Nephron (organoid): ENCODE results near the gene CCN5.
"Not testable (repeated sequence)": the region's sequence is repeated elsewhere in the genome, so short reads cannot be mapped to it uniquely, and the experiment has no call there.

Experiments used
- H3K27ac Mint-ChIP-seq, 3 experiments: 2 replicates each; pipeline ENCODE4 v1.8.0; 2020; ENCODE audit warnings: mixed read lengths in 3 of 3, mild to moderate bottlenecking in 2 of 3, moderate library complexity in 1 of 3
- H3K27me3 Mint-ChIP-seq: 2 replicates; pipeline ENCODE4 v1.8.0; 2021; ENCODE audit warnings: low read depth, mild to moderate bottlenecking, moderate library complexity, mixed read lengths
- H3K36me3 Mint-ChIP-seq: 2 replicates; pipeline ENCODE4 v1.8.0; 2020; ENCODE audit warnings: low read depth, mixed read lengths
- H3K4me1 Mint-ChIP-seq: 2 replicates; pipeline ENCODE4 v1.8.0; 2020; ENCODE audit warnings: mixed read lengths
- H3K4me3 Mint-ChIP-seq, 3 experiments: 2 replicates each; pipeline ENCODE4 v1.8.0; 2020; ENCODE audit warnings: mild to moderate bottlenecking in 3 of 3, mixed read lengths in 3 of 3, moderate library complexity in 2 of 3
- H3K9me3 Mint-ChIP-seq: 2 replicates; pipeline ENCODE4 v1.8.0; 2020; ENCODE audit warnings: mixed read lengths
- TF ChIP-seq, protein P1 (sequence below), 3 experiments: fragments of 200-600 bp; sonication (generic); IDR thresholded peaks; one replicate each; pipeline ENCODE4 v1.5.0; 2021; ENCODE audit warnings: antibody characterized with exemption in 3 of 3; ENCODE audit not compliant: unreplicated experiment in 3 of 3

The CCN5 gene

DNA sequence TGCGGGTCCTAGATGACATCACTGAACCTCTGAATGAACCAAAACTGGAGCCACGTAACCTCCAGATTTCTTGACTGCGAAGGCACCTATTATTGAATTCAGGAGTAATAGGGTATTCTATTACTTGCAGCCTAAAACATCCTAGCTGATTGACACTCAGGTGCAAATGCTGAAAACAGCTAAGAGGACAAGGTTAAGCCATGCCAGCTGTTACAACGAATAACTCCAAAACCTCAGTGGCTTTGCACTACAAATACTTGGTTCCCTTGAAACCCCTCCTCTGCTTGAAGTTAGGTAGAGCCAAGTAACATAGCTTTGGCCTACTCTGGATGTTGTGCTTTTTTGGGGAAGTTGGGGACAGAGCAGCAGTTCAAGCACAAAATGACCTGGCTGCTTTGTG is 21.0 kb upstream of the CCN5 start:
- TF ChIP-seq, protein P1, sequence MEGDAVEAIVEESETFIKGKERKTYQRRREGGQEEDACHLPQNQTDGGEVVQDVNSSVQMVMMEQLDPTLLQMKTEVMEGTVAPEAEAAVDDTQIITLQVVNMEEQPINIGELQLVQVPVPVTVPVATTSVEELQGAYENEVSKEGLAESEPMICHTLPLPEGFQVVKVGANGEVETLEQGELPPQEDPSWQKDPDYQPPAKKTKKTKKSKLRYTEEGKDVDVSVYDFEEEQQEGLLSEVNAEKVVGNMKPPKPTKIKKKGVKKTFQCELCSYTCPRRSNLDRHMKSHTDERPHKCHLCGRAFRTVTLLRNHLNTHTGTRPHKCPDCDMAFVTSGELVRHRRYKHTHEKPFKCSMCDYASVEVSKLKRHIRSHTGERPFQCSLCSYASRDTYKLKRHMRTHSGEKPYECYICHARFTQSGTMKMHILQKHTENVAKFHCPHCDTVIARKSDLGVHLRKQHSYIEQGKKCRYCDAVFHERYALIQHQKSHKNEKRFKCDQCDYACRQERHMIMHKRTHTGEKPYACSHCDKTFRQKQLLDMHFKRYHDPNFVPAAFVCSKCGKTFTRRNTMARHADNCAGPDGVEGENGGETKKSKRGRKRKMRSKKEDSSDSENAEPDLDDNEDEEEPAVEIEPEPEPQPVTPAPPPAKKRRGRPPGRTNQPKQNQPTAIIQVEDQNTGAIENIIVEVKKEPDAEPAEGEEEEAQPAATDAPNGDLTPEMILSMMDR (IDR thresholded peaks at IDR 0.05; ENCODE audit: unreplicated experiment in 3 of 3) = no peak
- H3K4me1 Mint-ChIP-seq = no peaks in the 10 kb centered on the region

DNA sequence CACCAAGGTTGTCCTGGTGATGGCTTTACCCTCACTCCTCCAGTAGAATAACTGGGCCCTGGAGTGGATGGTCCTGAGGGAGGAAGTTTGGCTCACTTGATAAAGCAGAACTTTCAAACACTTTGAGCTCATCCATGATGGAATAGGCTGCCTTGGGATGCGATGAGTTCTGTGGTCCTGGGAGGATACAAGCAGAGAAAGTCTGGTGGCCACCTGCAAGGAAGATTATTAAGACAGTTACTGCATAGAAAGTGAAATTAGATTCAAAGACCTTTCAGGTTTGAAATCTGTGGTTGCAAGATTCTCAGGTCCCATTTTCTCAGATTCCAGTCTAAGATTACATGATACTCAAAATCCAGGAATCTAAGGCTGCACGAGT is 19.9 kb upstream of the CCN5 start:
- TF ChIP-seq, protein P1 (IDR thresholded peaks at IDR 0.05; ENCODE audit: unreplicated experiment in 3 of 3) = no peak
- Mint-ChIP-seq H3K9me3 (peaks cover 3% of the 10 kb centered on the region), H3K27ac (no peak overlapping the region), H3K36me3 (no peaks in the 10 kb centered on the region), H3K27me3 (peaks cover 8% of the 10 kb centered on the region), H3K4me1 (no peaks in the 10 kb centered on the region), H3K4me3 (no peak overlapping the region)

More for the DNA sequence above, 21.0 kb upstream of the CCN5 start:
- Mint-ChIP-seq H3K4me3 (no peak overlapping the region), H3K27me3 (peaks cover 8% of the 10 kb centered on the region), H3K27ac (no peak overlapping the region), H3K36me3 (no peaks in the 10 kb centered on the region), H3K9me3 (peaks cover 3% of the 10 kb centered on the region)

DNA sequence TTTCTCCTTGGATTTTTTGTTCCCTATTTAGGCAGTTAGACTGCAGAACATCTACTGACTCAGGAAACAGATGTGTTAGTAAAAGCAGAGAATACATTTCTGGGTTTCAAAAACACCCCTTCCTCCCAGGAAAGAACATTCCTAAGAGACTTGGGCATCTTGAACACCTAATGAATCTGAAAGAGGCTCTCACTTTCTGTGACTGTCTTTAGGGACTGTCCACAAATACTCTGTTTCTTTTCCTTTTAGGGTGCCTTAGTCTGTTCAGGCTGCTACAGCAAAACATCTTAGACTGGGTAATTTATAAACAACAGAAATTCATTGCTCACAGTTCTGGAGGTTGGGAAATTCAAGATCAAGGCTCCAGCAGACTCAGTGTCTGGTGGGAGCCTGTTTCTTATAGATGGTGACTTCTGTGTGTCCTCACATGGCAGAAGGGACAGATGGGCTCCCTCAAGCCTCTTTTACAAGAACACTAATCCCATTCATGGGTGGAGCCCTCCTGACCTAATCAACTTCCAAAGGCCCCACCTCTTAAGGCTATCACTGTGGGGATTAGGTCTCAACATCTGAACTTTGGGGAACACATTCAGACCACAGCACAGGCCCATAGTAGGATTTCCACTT is 19.4 kb upstream of the CCN5 start:
- H3K4me3 Mint-ChIP-seq = no peak overlapping the region
- H3K4me1 Mint-ChIP-seq = peaks cover 1% of the 10 kb centered on the region
- H3K36me3 Mint-ChIP-seq = no peaks in the 10 kb centered on the region
- no peak overlapping the region for H3K27ac Mint-ChIP-seq
- peaks cover 8% of the 10 kb centered on the region for H3K27me3 Mint-ChIP-seq
- peaks cover 3% of the 10 kb centered on the region for H3K9me3 Mint-ChIP-seq
- TF ChIP-seq, protein P1 (IDR thresholded peaks at IDR 0.05; ENCODE audit: unreplicated experiment in 3 of 3) = no peak

DNA sequence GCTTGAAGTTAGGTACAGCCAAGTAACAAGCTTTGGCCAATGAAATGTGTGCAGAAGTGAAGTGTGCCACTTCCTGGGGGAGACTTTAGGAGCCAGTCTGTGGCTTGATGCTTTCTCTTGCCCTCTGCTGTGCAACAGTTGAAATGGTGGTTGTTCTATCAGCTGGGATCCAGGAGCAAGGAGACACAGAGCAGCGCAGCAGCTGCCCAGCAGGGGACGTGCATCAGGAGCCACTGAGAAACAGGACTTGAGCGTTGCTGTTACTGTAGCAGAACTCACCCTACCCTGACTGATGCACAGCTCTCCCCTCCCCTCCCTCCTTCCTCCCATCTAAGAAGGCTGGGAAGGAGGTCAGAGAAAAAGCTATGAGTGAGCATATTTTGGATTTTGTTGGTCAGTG is 18.9 kb upstream of the CCN5 start:
- Mint-ChIP-seq H3K36me3 (no peaks in the 10 kb centered on the region), H3K27ac (no peak overlapping the region), H3K4me3 (no peak overlapping the region), H3K27me3 (peaks cover 11% of the 10 kb centered on the region), H3K9me3 (peaks cover 3% of the 10 kb centered on the region), H3K4me1 (peaks cover 7% of the 10 kb centered on the region)
- TF ChIP-seq, protein P1 (IDR thresholded peaks at IDR 0.05; ENCODE audit: unreplicated experiment in 3 of 3) = no peak

DNA sequence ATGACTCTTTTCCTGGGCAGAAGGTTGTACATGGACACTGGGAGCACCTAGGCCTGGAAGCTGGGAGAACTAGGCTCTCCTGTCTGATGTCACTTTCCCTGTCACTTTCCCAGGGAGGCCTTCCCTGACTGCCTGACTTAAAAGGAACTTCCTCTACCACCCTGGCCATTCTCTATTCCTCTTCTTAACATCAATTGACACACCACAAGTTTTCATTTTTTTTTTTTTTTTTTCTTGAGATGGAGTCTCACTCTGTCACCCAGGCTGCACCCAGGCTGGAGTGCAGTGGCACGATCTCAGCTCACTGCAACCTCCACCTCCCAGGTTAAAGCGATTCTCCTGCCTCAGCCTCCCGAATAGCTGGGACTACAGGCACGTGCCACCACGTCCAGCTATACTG is 18.1 kb upstream of the CCN5 start:
- H3K36me3 Mint-ChIP-seq, H3K9me3 Mint-ChIP-seq, H3K27ac Mint-ChIP-seq, H3K4me3 Mint-ChIP-seq, H3K27me3 Mint-ChIP-seq: not testable (repeated sequence)
- peaks cover 14% of the 10 kb centered on the region for H3K4me1 Mint-ChIP-seq

DNA sequence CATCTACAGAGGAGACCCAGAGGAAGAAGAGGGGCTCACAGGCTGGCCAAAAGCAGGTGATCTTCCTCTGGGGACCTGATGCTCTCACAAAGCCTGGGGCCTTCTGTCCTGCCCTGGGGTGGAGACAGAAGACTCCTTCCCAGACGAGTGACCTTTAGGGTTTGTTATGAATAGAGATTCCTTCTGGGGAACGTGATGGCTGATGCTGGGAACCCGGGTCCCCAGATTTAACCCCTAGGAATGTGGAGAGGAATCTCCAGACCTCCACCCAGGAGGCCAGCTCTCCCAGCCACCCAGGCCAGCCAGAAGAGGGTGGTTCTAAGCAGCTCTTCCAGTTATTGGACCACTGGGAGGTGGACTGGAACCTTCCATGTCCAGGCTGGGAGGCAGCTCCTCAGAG is 16.8 kb upstream of the CCN5 start:
- Mint-ChIP-seq H3K9me3 (no peaks in the 10 kb centered on the region), H3K27me3 (peaks cover 5% of the 10 kb centered on the region), H3K36me3 (no peaks in the 10 kb centered on the region), H3K27ac (no peak overlapping the region), H3K4me1 (peaks cover 14% of the 10 kb centered on the region), H3K4me3 (no peak overlapping the region)
- TF ChIP-seq, protein P1 (IDR thresholded peaks at IDR 0.05; ENCODE audit: unreplicated experiment in 3 of 3) = no peak
